Stimulated activated CD4-positive, alpha-beta T cell treated with anti-CD3 and anti-CD28 coated beads, Interleukin-1b, Interleukin-23, amount 100 ng/mL, for 1 hour (primary cell): Measurements from ENCODE around the gene CEL.
"Not testable (repeated sequence)": the region's sequence is repeated elsewhere in the genome, so short reads cannot be mapped to it uniquely, and the experiment has no call there.

Experiments
- DNase-seq, 2 donors: peaks; one replicate each; pipeline ENCODE4 v3.0.0-alpha.2; 2020; ENCODE audit warnings: low read depth in 2 of 2

CEL gene

DNA sequence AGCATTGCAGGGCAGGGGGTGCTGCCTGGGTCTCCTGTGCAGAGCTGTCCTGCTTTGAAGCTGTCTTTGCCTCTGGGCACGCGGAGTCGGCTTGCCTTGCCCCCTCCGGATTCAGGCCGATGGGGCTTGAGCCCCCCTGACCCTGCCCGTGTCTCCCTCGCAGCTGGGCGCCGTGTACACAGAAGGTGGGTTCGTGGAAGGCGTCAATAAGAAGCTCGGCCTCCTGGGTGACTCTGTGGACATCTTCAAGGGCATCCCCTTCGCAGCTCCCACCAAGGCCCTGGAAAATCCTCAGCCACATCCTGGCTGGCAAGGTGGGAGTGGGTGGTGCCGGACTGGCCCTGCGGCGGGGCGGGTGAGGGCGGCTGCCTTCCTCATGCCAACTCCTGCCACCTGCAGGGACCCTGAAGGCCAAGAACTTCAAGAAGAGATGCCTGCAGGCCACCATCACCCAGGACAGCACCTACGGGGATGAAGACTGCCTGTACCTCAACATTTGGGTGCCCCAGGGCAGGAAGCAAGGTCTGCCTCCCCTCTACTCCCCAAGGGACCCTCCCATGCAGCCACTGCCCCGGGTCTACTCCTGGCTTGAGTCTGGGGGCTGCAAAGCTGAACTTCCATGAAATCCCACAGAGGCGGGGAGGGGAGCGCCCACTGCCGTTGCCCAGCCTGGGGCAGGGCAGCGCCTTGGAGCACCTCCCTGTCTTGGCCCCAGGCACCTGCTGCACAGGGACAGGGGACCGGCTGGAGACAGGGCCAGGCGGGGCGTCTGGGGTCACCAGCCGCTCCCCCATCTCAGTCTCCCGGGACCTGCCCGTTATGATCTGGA, 2.7 kb downstream of the CEL start:
- no peak for DNase-seq

DNA sequence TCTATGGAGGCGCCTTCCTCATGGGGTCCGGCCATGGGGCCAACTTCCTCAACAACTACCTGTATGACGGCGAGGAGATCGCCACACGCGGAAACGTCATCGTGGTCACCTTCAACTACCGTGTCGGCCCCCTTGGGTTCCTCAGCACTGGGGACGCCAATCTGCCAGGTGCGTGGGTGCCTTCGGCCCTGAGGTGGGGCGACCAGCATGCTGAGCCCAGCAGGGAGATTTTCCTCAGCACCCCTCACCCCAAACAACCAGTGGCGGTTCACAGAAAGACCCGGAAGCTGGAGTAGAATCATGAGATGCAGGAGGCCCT, 3.2 kb downstream of the CEL start:
- DNase-seq: no peak

DNA sequence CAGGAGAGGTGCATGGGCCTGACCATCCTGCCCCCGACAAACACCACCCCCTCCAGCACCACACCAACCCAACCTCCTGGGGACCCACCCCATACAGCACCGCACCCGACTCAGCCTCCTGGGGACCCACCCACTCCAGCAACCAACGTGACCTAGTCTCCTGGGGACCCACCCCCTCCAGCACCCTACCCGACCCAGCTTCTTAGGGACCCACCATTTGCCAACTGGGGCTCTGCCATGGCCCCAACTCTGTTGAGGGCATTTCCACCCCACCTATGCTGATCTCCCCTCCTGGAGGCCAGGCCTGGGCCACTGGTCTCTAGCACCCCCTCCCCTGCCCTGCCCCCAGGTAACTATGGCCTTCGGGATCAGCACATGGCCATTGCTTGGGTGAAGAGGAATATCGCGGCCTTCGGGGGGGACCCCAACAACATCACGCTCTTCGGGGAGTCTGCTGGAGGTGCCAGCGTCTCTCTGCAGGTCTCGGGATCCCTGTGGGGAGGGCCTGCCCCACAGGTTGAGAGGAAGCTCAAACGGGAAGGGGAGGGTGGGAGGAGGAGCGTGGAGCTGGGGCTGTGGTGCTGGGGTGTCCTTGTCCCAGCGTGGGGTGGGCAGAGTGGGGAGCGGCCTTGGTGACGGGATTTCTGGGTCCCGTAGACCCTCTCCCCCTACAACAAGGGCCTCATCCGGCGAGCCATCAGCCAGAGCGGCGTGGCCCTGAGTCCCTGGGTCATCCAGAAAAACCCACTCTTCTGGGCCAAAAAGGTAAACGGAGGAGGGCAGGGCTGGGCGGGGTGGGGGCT, 4.6 kb downstream of the CEL start:
- no peak for DNase-seq

DNA sequence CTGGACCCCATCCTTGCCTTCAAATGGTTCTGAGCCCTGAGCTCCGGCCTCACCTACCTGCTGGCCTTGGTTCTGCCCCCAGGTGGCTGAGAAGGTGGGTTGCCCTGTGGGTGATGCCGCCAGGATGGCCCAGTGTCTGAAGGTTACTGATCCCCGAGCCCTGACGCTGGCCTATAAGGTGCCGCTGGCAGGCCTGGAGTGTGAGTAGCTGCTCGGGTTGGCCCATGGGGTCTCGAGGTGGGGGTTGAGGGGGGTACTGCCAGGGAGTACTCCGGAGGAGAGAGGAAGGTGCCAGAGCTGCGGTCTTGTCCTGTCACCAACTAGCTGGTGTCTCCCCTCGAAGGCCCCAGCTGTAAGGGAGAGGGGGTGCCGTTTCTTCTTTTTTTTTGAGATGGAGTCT, 5.2 kb downstream of the CEL start:
- no peak for DNase-seq

DNA sequence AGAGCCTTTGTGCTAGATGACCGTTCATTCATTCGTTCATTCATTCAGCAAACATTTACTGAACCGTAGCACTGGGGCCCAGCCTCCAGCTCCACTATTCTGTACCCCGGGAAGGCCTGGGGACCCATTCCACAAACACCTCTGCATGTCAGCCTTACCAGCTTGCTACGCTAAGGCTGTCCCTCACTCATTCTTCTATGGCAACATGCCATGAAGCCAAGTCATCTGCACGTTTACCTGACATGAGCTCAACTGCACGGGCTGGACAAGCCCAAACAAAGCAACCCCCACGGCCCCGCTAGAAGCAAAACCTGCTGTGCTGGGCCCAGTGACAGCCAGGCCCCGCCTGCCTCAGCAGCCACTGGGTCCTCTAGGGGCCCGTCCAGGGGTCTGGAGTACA, 6.0 kb downstream of the CEL start:
- DNase-seq: no peak

DNA sequence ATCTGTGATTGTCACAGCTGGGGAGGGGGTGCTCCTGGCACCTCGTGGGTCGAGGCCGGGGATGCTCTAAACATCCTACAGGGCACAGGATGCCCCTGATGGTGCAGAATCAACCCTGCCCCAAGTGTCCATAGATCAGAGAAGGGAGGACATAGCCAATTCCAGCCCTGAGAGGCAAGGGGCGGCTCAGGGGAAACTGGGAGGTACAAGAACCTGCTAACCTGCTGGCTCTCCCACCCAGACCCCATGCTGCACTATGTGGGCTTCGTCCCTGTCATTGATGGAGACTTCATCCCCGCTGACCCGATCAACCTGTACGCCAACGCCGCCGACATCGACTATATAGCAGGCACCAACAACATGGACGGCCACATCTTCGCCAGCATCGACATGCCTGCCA, 6.7 kb downstream of the CEL start:
- DNase-seq: not testable (repeated sequence)

DNA sequence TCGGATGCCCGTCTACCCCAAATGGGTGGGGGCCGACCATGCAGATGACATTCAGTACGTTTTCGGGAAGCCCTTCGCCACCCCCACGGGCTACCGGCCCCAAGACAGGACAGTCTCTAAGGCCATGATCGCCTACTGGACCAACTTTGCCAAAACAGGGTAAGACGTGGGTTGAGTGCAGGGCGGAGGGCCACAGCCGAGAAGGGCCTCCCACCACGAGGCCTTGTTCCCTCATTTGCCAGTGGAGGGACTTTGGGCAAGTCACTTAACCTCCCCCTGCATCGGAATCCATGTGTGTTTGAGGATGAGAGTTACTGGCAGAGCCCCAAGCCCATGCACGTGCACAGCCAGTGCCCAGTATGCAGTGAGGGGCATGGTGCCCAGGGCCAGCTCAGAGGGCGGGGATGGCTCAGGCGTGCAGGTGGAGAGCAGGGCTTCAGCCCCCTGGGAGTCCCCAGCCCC, 8.8 kb downstream of the CEL start:
- DNase-seq: not testable (repeated sequence)

DNA sequence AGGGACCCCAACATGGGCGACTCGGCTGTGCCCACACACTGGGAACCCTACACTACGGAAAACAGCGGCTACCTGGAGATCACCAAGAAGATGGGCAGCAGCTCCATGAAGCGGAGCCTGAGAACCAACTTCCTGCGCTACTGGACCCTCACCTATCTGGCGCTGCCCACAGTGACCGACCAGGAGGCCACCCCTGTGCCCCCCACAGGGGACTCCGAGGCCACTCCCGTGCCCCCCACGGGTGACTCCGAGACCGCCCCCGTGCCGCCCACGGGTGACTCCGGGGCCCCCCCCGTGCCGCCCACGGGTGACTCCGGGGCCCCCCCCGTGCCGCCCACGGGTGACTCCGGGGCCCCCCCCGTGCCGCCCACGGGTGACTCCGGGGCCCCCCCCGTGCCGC, 9.2 kb downstream of the CEL start:
- DNase-seq: not testable (repeated sequence)

DNA sequence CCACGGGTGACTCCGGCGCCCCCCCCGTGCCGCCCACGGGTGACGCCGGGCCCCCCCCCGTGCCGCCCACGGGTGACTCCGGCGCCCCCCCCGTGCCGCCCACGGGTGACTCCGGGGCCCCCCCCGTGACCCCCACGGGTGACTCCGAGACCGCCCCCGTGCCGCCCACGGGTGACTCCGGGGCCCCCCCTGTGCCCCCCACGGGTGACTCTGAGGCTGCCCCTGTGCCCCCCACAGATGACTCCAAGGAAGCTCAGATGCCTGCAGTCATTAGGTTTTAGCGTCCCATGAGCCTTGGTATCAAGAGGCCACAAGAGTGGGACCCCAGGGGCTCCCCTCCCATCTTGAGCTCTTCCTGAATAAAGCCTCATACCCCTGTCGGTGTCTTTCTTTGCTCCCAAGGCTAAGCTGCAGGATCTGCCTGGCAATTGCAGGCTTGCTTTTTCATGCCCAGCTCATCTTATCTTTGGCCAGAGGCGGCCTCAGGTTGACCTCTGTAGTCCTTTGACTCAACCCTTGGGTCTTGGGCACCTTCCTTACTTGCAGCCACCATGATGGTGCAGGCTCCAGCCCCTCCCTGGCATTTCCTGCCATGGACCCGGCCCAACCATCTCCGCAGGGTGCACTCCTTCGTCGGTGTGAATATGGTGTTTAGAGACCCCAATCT, 9.8 kb downstream of the CEL start:
- DNase-seq: no peak

DNA sequence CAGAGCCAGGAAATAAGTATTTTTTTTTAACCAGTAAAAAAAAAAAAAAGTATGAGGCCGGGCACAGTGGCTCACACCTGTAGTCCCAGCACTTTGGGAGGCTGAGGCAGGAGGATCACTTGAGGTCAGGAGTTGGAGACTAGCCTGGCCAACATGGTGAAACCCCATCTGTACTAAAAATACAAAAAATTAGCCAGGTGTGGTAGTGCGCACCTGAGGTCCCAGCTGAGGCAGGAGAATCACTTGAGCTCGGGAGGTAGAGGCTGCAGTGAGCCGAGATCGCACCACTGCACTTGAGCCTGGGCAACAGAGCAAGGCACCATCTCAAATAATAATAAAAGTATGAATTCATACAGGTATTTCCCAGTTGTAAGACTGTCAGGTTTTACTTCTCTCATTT, 10.4 kb downstream of the CEL start:
- DNase-seq: not testable (repeated sequence)

DNA sequence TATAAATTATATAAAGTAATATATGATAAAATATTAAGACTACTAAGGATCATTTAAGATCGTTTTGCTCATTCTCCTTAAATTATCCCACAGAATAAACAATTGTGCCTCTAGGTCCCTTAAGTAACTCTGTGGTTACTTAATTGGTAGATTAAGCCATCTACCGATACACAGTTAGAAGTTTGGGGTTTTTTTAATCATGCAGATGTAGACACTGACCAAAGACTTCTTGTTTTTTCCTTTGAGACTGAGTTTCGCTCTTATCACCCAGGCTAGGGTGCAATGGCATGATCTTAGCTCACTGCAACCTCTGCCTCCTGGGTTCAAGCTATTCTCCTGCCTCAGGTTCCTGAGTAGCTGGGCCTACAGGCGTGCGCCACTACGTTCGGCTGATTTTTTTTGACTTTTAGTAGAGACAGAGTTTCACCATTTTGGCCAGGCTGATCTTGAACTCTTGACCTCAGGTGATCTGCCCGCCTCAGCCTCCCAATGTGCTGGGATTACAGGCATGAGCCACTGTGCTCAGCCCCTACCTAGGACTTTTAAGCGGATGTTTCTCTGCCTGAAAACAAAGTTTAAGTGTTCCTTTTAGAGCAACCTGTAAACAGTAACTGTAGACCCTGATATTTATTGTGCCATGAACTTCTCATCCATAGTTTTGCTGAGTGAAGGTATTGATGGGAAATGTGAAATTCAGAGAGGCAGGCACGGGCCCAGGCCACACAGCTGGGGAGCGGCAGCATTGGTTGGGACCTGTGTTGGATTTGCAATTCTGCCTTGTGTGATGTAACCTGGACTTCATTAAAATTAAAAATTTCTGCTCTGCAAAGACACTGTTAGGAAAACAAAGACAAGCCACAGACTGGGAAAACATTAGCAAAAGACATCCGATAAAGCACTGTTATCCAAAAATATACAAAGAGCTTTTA, 11.6 kb downstream of the CEL start:
- DNase-seq: no peak

DNA sequence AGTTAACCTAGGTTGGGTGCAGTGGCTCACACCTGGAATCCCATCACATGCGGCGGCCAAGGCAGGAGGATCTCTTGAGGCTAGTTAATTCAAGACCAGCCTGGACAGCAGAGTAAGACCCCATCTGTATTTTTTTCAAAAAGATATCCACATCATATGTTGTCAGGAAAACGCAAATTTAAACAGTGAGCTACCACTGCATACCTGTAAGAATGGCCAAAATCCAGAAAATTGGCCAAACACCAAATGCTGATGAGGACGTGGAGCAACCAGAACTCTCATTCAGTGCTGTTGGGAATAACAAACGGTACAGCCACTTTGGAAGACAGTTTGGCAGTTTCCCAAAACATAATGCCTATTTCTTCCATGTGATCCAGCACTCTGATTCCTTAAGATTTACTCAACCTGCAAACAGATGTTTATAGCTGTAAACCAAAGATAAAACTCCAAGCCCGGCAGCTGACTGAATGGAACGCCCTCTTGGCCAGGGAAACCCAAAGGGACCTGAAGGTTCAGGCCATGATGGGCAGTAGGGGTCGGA, 12.4 kb downstream of the CEL start:
- DNase-seq: no peak

DNA sequence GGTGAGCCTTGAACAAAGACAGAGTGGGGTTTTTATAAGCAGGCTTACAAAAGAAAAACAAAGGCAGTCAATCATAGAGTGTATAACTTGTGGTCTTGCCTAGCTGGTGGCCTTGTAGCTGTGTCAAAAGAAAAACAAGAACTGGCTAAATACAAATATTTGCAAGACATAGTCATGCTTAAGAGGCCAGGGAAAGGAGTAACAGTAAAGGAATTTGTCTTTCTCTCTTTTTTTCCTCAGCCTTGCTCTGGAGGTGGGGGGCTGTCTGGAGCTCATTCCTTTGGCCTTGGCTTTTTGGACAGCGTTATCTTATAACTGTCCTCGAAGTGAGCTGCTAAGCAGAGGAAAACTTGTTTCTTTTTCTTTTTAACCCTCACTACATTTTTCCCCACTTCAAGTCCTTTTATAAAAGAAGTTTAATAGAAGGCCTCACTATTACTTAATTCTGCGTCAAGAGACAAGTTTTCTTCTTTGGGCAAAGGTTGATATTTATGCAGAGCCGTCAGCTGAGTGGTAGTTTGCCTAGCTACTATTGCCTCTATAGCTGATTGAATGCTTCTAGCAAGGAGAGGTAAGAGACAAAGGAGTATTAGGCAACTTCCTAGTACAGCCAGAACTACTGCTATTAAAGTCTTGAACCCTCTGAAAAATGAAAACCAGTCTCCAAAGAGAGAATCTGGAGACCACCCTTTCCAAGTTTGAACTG, 14.3 kb downstream of the CEL start:
- no peak for DNase-seq

DNA sequence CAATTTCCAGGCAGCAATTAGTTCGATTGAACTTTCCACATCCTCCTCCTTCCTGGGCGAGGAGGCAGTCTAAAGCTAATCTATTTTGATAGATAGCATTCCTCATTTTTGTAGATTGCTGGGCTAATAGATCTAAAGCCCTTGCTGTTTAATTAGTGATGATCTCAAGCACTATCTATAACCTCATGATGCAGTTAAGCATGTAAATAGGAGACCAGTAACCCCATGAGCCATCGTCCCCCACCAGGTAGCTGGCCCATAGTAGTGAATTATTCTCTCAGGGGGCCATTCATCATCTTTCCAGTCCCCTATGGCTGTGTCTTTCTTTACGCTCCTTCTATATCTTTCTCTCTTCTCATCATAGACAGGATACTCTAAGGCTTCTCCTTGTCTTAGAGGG, 14.9 kb downstream of the CEL start:
- no peak for DNase-seq

DNA sequence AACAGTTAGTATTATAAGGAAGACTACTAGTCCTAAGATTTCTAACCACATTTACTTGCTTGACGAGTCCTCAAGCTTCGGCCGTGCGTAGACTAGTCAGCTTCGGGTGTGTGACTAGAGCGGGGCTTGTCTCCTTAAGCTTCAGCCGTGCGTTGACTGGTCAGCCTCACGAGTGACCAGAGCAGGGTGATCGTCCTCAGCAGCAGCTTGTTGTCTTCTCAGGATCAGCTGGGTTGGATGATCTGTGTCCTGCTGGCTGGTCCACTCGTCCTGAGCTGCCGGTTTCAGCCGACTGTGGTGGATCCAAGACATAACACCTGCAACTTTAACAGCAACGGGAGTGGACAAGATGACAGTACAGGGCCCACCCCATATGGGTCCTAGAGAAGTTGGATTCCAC, 16.7 kb downstream of the CEL start:
- DNase-seq: no peak

DNA sequence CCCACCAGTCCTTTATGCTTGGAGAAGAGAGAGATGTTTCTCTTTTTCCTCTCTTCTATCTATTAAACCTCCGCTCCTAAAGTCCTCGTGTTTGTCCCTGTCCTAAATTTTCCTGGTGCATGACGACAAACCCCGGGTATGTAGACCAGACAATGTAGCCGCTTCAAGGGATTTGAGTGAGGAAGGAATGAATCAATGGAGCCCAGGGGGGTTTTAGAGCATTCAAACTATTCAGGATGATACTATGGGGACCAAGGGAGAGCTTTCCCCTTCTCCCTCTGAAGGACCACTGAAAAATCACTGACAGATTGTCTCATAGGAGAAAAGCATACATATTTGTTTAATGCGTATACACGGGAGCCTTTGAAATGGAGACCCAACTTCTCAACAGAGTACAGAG, 18.4 kb downstream of the CEL start:
- DNase-seq: no peak

DNA sequence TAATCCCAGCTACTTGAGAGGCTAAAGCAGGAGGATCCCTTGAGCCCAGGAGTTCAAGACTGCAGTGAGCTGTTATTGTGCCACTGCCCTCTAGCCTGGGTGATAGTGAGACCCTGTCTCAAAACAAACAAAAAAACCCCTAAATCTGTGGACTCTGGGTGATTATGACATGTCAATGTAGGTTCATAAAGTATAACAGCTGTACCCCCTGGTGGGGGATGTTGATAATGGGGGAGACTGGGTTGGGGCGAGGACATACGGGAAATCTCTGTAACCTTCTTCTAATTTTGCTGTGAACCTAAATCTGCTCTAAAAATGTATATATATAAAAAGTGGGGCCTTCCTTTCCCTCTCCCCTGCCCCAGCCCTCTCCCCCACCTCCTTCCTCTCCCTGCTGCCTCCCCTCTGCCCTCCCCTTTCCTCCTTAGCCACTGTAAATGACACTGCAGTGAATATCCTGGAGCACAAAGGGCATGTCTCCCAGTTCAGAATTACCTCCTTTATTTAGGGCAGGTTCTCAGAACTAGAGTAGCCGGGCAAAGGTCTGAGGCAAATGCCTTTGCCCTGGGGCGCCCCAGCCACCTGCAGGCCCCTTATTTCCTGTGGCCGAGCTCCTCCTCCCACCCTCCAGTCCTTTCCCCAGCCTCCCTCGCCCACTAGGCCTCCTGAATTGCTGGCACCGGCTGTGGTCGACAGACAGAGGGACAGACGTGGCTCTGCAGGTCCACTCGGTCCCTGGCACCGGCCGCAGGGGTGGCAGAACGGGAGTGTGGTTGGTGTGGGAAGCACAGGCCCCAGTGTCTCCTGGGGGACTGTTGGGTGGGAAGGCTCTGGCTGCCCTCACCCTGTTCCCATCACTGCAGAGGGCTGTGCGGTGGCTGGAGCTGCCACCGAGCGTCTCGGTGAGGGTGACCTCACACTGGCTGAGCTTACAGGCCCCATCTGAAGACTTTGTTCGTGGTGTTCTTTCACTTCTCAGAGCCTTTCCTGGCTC, 19.3 kb downstream of the CEL start:
- not testable (repeated sequence) for DNase-seq

DNA sequence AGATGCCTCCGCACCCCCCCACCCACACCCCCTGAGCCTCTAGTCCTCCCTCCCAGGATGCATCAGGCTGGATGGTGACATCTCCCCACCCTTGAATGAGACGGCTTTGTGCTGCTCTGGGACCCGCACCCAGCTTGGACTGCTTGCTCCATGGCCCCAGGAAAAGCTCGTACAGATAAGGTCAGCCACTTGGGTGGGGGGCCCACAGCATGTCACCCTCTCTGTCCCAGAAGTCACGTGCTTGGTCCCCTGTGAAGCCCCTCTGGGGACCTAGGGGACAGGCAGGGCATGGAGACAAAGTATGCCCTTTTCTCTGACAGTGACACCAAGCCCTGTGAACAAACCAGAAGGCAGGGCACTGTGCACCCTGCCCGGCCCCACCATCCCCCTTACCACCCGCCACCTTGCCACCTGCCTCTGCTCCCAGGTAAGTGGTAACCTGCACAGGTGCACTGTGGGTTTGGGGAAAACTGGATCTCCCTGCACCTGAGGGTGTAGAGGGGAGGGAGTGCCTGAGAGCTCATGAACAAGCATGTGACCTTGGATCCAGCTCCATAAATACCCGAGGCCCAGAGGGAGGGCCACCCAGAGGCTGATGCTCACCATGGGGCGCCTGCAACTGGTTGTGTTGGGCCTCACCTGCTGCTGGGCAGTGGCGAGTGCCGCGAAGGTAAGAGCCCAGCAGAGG, 20.3 kb downstream of the CEL start:
- DNase-seq: not testable (repeated sequence)

DNA sequence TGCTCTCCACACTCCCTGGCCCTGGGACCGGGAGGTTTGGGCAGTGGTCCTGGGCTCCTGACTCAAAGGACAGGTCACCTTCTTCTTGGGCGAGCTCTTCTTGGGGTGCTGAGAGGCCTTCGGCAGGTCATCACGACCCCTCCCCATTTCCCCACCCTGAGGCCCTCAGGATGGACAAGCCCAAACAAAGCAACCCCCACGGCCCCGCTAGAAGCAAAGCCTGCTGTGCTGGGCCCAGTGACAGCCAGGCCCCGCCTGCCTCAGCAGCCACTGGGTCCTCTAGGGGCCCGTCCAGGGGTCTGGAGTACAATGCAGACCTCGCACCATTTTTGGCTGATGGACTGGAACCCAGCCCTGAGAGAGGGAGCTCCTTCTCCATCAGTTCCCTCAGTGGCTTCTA, 21.9 kb downstream of the CEL start:
- not testable (repeated sequence) for DNase-seq
